ENCODE measurements around the gene MRPL10. TPM values are rescaled to one million over a fixed set of nuclear protein-coding genes. Genes with fewer than 3 reads are reported as not detected.

MRPL10 gene
- polyA plus RNA-seq (2013, experiment 1 of 2), result 80.5 TPM
- polyA plus RNA-seq (2013, experiment 2 of 2), result 84.1 TPM

DNA sequence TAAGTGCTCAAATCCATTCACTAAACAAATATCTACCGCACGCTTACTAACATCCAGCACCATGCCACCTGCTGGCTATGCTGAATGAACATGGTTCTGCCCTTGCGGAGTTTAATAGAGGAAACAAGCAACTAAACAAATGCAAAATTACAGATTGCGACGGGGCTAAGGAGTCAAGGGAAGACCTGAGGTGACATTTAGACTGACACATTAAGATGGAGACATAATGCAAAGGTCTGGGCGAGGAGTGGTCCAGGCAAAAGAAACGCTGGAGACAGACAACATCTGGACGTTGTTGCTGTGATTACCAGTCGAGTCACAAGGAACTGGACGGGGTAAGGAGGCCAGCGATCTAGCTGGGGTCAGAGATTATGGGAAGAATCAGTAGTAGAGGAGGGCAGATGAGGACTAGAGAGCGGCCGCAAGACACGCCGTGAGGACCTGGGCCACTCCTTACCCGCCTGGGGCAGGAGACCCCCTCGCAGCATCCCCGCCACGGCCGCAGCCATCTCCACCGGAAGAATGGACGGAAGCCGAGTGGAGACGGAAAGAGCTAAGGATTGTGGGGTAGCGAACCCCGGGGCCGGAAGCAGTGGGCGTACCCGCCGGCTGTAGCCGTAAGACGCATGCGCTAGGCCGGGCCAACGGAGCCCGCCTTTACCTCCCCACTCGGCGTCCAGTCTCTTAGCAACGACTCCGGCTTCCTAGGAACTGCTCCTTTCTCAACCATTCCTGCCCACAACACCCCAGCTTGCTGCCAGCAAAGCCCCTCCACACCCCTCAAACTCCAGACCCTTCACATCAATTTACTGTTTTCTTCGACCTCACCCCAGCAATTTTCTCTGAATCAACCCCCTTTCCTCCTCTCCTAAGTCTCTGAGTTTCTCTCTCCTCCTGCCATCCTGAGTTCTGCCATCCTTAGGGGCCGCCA is at the start of gene MRPL10, which contains the start of gene LRRC46:
Gene MRPL10 (minus strand): TSS at position 539 of the 931 bp plus-strand sequence. CDS start 30 bp downstream, at position 509.
Gene LRRC46 (plus strand): TSS at position 668 of the 931 bp plus-strand sequence. CDS start 320 bp downstream, outside the sequence.
- peaks cover 21 to 38% of the 10 kb centered on the region in 2 donors for H3K36me3 ChIP-seq (replicated peaks in 1 of 2; ENCODE audit: control insufficient read depth in 2 of 2, insufficient read depth in 2 of 2, low read length in 2 of 2)
- H2BK12ac ChIP-seq (ENCODE audit: low read length), result no peak within 1 kb of the TSS
- H3K4ac ChIP-seq (ENCODE audit: low read length), result no peak within 1 kb of the TSS
- no peak within 1 kb of the TSS for H2BK5ac ChIP-seq (ENCODE audit: low read length)
- no peak within 1 kb of the TSS for H2BK120ac ChIP-seq (ENCODE audit: low read depth, low read length)
- peak within 1 kb of the TSS; percentile 63 for H3K4me2 ChIP-seq (ENCODE audit: insufficient read depth, low read length, poor library complexity, severe bottlenecking)
- peak within 1 kb of the TSS; percentile 19 for H3K18ac ChIP-seq (ENCODE audit: low read length)
- peak within 1 kb of the TSS; percentile 18 for H3K27ac ChIP-seq (replicated peaks; ENCODE audit: low read length)
- H3K4me1 ChIP-seq (ENCODE audit: control insufficient read depth in 2 of 2, insufficient read depth in 1 of 2, low read depth in 1 of 2, low read length in 2 of 2), result peaks cover 5% of the 10 kb centered on the region in 2 donors
- peak within 1 kb of the TSS; percentile 35 for H3K23ac ChIP-seq (ENCODE audit: low read depth, low read length, poor library complexity)
- peak within 1 kb of the TSS; percentile 78 for H2AFZ ChIP-seq (ENCODE audit: low read length)
- no CpG with 5 or more reads among the region's 42 CpGs for WGBS, 2 donors (ENCODE audit: extremely low coverage in 2 of 2, insufficient read length in 2 of 2, insufficient replicate concordance in 1 of 2)
- H3K27me3 ChIP-seq (ENCODE audit: control insufficient read depth in 3 of 3, insufficient read depth in 3 of 3, low read depth in 1 of 3, low read length in 3 of 3), result no peaks in the 10 kb centered on the region
- peak within 1 kb of the TSS; percentile 59 to 85 for H3K4me3 ChIP-seq (ENCODE audit: low read length in 2 of 2)
- H3K9me3 ChIP-seq (replicated peaks in 1 of 2; ENCODE audit: control insufficient read depth in 2 of 2, insufficient read depth in 1 of 2, low read depth in 1 of 2, low read length in 2 of 2), result no peaks in the 10 kb centered on the region
- H3K9ac ChIP-seq (ENCODE audit: low read depth, low read length, poor library complexity), result peak within 1 kb of the TSS; percentile 89
- no peak within 1 kb of the TSS for H3K14ac ChIP-seq (ENCODE audit: low read length)
- H4K8ac ChIP-seq (ENCODE audit: low read depth, low read length), result no peak within 1 kb of the TSS
- H2BK15ac ChIP-seq (ENCODE audit: low read length), result no peak within 1 kb of the TSS
- no peak within 1 kb of the TSS for H2AK5ac ChIP-seq (ENCODE audit: low read depth, low read length)
- no peak within 1 kb of the TSS for H4K91ac ChIP-seq (ENCODE audit: low read depth, low read length, poor library complexity)
- DNase-seq (ENCODE audit: low spot score), result peak; percentile 87
- peaks cover 1% of the 10 kb centered on the region for H3K79me1 ChIP-seq (ENCODE audit: low read depth, low read length)

DNA sequence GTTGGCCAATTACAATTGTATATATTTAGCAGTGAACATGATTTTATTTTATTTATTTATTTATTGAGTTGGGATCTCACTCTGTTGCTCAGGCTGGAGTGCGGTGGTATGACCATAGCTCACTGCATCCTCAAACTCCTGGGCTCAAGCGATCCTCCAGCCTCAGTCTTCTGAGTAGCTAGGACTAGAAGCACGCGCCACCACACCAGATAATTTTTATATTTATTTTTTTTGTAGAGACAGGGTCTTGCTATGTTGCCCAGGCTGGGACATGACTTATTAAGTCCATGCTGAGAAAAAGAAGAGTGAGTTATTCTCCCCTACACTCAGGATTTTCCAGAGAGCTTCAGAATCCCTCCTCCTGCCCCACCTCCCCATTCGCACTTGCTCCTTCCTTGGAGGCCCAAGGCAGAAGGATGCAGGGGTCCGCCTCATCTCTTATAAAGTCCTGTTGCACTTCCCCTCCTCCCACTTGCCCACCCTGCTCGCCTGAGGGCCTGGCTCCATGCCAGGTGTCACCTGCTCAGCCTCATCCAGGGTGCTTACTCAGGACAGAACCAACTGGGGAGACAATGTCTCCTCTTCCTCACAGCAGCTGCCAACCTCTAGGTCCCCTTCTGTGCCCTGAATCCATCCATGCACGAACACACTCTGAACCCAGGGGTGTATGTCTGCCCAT is 48.6 kb upstream of the MRPL10 start:
- no CpG with 5 or more reads among the region's 8 CpGs for WGBS, 2 donors (ENCODE audit: extremely low coverage in 2 of 2, insufficient read length in 2 of 2, insufficient replicate concordance in 1 of 2)
- Histone ChIP-seq H3K4me1 (ENCODE audit: control insufficient read depth in 2 of 2, insufficient read depth in 1 of 2, low read depth in 1 of 2, low read length in 2 of 2) (peaks cover 0 to 8% of the 10 kb centered on the region in 2 donors), H2AK5ac (ENCODE audit: low read depth, low read length) (peak overlapping the region; percentile 25), H2BK12ac (ENCODE audit: low read length) (no peak overlapping the region), H3K27ac (replicated peaks; ENCODE audit: low read length) (no peak overlapping the region), H2AFZ (ENCODE audit: low read length) (no peak overlapping the region), H3K4me3 (ENCODE audit: low read length in 2 of 2) (no peak overlapping the region), H2BK120ac (ENCODE audit: low read depth, low read length) (no peak overlapping the region), H3K18ac (ENCODE audit: low read length) (no peak overlapping the region), H3K9me3 (replicated peaks in 1 of 2; ENCODE audit: control insufficient read depth in 2 of 2, insufficient read depth in 1 of 2, low read depth in 1 of 2, low read length in 2 of 2) (no peaks in the 10 kb centered on the region), H3K23ac (ENCODE audit: low read depth, low read length, poor library complexity) (peak overlapping the region; percentile 34), H3K27me3 (ENCODE audit: control insufficient read depth in 3 of 3, insufficient read depth in 3 of 3, low read depth in 1 of 3, low read length in 3 of 3) (peaks cover 0 to 83% (median 0%) of the 10 kb centered on the region in 3 experiments), H3K4me2 (ENCODE audit: insufficient read depth, low read length, poor library complexity, severe bottlenecking) (no peak overlapping the region), H4K91ac (ENCODE audit: low read depth, low read length, poor library complexity) (no peak overlapping the region), H3K36me3 (replicated peaks in 1 of 2; ENCODE audit: control insufficient read depth in 2 of 2, insufficient read depth in 2 of 2, low read length in 2 of 2) (no peaks in the 10 kb centered on the region), H3K9ac (ENCODE audit: low read depth, low read length, poor library complexity) (no peak overlapping the region), H4K8ac (ENCODE audit: low read depth, low read length) (no peak overlapping the region), H2BK15ac (ENCODE audit: low read length) (no peak overlapping the region), H2BK5ac (ENCODE audit: low read length) (no peak overlapping the region), H3K14ac (ENCODE audit: low read length) (no peak overlapping the region), H3K4ac (ENCODE audit: low read length) (no peak overlapping the region), H3K79me1 (ENCODE audit: low read depth, low read length) (no peaks in the 10 kb centered on the region)
- no peak for DNase-seq (ENCODE audit: low spot score)

DNA sequence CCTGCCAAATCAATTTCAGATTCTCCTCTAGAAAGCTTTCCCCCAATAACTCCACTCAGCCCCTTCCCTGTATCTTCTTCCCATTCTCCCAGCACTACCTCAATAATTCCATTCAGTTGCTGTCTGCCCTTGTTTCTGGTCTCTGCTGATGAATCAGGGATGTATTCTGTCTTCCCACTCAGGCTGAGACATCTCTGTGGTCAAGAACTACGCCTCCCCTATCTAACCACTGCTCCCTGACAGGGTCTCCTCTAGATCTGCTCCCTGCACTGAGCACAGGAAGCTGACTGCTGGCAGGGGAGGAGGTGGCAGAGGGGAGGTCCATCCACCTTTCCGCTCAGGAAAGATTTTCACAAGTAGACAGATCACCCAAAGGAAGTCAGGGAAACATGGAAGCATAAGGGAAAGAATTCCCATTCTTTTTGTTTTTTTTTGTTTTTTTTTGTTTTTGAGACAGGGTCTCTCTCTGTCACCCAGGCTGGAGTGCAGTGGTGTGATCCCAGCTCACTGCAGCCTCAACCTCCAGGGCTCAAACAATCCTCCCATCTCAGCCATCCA is 47.8 kb upstream of the MRPL10 start:
- no peak overlapping the region for H3K4me2 ChIP-seq (ENCODE audit: insufficient read depth, low read length, poor library complexity, severe bottlenecking)
- H3K27me3 ChIP-seq (ENCODE audit: control insufficient read depth in 3 of 3, insufficient read depth in 3 of 3, low read depth in 1 of 3, low read length in 3 of 3), result peaks cover 0 to 83% (median 1%) of the 10 kb centered on the region in 3 experiments
- no peak overlapping the region for H3K23ac ChIP-seq (ENCODE audit: low read depth, low read length, poor library complexity)
- DNase-seq (ENCODE audit: low spot score), result no peak
- no peak overlapping the region for H2BK12ac ChIP-seq (ENCODE audit: low read length)
- no peak overlapping the region for H2BK15ac ChIP-seq (ENCODE audit: low read length)
- no peak overlapping the region for H3K14ac ChIP-seq (ENCODE audit: low read length)
- H2BK5ac ChIP-seq (ENCODE audit: low read length), result no peak overlapping the region
- no peak overlapping the region for H3K27ac ChIP-seq (replicated peaks; ENCODE audit: low read length)
- no peak overlapping the region for H3K18ac ChIP-seq (ENCODE audit: low read length)
- H4K91ac ChIP-seq (ENCODE audit: low read depth, low read length, poor library complexity), result no peak overlapping the region
- peaks cover 0 to 10% of the 10 kb centered on the region in 2 donors for H3K4me1 ChIP-seq (ENCODE audit: control insufficient read depth in 2 of 2, insufficient read depth in 1 of 2, low read depth in 1 of 2, low read length in 2 of 2)
- no peak overlapping the region for H3K4ac ChIP-seq (ENCODE audit: low read length)
- no peak overlapping the region for H3K4me3 ChIP-seq (ENCODE audit: low read length in 2 of 2)
- no peak overlapping the region for H2AFZ ChIP-seq (ENCODE audit: low read length)
- H2AK5ac ChIP-seq (ENCODE audit: low read depth, low read length), result no peak overlapping the region
- no peaks in the 10 kb centered on the region for H3K9me3 ChIP-seq (replicated peaks in 1 of 2; ENCODE audit: control insufficient read depth in 2 of 2, insufficient read depth in 1 of 2, low read depth in 1 of 2, low read length in 2 of 2)
- H3K9ac ChIP-seq (ENCODE audit: low read depth, low read length, poor library complexity), result no peak overlapping the region
- H2BK120ac ChIP-seq (ENCODE audit: low read depth, low read length), result no peak overlapping the region
- H4K8ac ChIP-seq (ENCODE audit: low read depth, low read length), result no peak overlapping the region
- no CpG with 5 or more reads among the region's 2 CpGs for WGBS, 2 donors (ENCODE audit: extremely low coverage in 2 of 2, insufficient read length in 2 of 2, insufficient replicate concordance in 1 of 2)
- no peaks in the 10 kb centered on the region for H3K79me1 ChIP-seq (ENCODE audit: low read depth, low read length)
- H3K36me3 ChIP-seq (replicated peaks in 1 of 2; ENCODE audit: control insufficient read depth in 2 of 2, insufficient read depth in 2 of 2, low read length in 2 of 2), result no peaks in the 10 kb centered on the region

Measured in neuronal stem cell (in vitro differentiated cells).